ENCODE data around the gene RBFOX2.
A peak's percentile ranks its signal among the peaks of the same experiment; 100 is the strongest.
"Not testable (repeated sequence)": the region's sequence is repeated elsewhere in the genome, so short reads cannot be mapped to it uniquely, and the experiment has no call there.

Gene RBFOX2

DNA sequence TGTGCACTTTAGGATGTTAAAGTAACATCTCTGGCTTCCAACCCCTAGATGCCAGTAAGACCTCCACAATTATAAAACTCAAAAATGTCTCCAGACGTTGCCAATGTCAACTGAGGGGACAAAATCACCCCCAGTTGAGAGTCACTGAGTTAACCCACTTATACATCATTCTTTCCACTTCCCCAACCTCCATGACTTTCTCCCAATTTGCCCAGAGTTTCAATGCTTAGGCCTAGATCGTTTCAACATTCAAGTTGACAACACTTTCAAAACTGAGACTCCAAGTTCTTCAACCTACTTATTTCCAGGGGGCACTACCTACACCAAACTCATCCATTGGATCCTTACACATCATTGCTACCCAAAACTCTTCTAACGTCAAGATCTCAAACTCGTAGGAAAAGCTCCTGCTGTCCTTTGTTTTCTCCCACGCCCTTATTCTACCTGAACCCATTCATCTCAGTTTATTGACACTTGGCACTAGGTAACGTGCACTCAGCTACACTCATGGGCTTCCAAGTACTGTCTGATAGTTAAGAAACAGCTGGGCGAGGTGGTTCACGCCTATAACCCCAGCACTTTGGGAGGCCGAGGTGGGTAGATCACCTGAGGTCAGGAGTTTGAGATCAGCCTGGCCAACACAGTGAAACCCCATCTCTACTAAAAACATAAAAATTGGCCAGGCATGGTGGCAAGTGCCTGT lies 24.5 kb downstream of the RBFOX2 start:
- DNase-seq: no peak

- DNase-seq: no peak
Observed at GRCh38 chr22:36002718-36003260, 25.8 kb downstream of the RBFOX2 start.

DNA sequence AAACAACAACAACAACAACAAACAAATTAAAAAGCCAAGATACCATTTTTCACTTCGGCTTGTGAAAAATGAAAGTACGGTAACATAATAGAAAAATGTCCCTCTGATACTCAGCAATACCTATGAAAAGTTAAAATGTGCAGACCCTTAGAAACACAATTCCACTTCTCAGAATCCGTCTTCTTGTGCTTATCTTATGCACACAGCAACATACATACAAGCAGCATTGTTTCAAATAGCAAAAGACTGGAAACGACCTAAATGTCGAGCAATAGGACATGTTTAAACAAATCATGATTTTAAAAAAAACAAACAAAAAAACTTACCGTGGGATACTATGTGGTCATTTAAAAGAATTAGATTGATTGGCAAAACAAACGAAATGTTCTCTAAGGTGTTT lies 26.5 kb downstream of the RBFOX2 start:
- no peak for DNase-seq

- no peak for DNase-seq
Observed at GRCh38 chr22:35998748-35999147, 29.9 kb downstream of the RBFOX2 start.

DNA sequence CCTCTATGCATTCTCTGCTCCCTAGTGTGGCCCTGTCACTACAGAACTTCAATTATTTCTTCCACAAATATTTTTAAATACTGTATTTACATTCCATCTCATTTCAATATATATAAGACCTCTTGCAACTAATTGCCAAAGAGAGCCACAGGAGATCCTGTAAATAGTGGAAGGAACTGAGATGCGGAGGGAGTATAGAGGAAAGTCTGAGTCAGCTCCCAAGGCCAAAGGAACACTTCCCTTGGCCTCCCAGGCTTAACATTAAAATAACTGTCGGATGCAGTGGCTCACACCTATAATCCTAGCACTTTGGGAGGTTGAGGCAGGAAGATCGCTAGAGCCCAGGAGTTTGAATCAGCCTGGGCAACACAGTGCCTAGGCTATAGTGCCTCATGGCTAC lies 31.2 kb downstream of the RBFOX2 start:
- DNase-seq: no peak

- DNase-seq: no peak
Observed at GRCh38 chr22:35996596-35996995, 32.0 kb downstream of the RBFOX2 start.

- peak; percentile 91 for DNase-seq
Observed at GRCh38 chr22:35995772-35996171, 32.9 kb downstream of the RBFOX2 start.

- DNase-seq: peak; percentile 36
Observed at GRCh38 chr22:35995348-35995747, 33.3 kb downstream of the RBFOX2 start.

DNA sequence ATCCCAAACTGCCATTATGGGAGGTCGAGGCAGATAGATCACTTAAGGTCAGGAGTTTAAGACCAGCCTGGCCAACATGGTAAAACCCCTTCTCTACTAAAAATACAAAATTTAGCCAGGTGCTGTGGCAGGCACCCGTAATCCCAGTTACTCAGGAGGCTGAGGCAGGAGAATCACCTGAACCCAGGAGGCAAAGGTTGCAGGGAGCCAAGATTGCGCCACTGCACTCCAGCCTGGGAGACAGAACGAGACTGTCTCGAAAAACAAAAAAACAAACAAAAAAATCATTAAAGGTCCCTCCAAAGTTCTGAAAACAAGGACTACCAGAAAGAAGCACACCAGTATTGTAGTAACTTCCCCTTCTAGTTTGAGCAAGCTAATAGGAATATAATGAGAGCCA lies 34.9 kb downstream of the RBFOX2 start:
- not testable (repeated sequence) for DNase-seq

DNA sequence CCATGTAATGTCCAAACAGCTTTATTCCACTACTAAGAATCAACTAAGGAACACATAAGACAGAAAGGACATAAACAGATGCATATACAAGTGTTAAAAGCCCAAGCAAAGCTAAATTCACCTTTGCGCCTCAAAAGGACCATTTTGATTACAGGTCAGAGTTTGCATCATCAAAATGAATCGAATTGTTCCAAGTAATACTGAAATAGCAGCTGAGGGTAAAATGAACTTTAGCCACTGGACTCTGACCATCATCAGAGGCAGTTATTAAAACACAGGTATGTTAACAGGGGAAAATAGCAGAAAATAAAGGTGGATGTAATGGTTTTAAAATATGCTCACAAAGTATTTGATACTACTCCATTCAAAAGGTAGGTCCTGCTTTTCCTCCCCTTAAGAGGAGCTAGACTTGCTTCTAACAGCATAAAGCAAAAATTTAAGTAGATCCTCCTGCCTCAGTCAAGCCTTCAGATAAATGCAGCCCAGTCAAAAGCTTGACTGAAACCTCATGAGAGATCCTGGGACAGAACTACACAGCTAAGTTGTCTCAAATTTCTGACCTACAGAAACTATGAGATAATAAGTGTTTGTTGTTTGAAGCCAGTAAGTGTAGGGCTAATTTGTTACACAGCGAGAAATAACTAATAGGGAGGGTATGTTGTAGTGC lies 35.4 kb downstream of the RBFOX2 start:
- DNase-seq: no peak

GRCh38 chr22:35991168-35991567 lies 37.5 kb downstream of the RBFOX2 start:
- no peak for DNase-seq

DNA sequence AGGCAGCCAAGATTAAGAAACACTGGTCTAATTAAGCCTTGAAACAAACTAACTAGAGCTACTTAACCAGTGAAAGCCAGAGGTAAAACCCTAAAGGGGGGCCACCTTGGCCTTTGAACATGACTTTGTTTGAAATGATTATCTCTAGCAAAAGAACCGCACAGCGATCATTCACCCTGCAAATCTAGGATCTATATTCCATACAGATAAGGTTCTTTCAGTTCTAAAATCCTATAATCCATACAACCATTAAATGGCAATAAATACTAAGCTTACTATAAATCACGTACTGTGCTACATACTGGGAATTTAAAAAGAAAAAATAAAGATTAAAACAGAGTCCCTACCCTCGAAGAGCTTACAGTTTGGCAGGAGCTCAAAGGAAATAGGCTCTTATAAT lies 40.6 kb downstream of the RBFOX2 start:
- no peak for DNase-seq

- no peak for DNase-seq
Observed at GRCh38 chr22:35987487-35987886, 41.1 kb downstream of the RBFOX2 start.

GRCh38 chr22:35986088-35986487 lies 42.5 kb downstream of the RBFOX2 start:
- DNase-seq: no peak

DNA sequence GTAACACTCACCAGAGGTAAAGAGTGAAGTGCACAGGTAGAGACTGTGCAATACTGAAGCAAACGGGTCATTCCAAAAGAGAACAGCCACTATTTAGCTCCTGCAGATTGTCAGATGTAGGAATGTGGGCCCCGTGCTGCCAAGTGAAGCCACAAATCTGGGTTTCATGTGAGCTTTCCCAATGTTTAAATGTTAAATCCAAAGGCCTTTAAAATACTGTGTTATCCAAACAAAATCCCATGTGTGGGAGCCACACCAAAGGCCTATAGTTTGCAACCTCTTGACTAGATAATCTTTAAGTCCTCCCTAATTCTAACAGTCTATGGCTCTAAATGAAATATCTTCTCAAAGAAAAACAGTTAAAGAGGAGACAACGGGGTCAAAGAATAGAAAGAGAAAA lies 43.3 kb downstream of the RBFOX2 start:
- no peak for DNase-seq

DNA sequence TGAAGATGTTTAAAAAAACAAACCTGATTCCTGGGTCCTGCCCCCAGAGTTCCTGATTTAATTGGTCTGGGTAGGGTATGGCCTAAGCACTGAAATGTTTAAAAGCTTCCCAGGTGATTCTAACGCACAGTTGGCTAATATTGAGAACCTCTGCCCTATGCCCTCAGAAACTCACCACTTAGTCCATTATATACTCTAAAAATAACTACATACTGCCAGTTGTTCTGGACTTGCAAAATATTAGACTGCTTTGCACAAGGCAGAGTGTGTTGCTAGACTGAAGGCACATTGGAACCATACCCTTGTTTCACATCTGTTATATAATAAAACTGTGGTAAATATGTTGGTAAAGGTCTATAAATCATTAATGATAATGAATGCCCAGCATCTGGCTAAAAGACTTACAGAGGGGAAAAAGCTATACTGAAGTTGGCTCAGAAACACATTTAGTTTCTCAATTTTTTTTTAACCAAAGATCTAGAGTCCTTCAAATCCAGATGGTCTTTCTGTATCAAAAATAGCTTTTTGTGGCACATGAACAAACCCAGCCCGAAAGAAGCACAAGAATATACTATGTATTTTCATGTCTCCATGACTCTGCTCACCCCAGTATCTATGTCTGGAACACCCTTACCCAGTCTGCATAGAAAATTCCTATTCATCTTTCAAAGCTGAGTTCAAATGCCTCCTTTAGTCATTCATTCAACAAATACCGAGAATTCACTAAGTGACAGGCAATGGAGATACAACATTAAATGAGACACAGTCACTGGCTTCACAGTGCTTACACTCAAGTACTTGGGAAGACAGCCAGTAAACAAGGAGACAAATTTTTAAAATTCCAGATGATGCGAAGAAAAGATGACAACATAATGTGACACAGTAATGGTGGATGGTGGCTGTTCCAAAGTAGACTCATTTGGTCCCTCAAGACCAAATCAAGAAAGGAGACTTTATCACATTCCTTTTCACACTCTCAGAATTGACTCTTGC lies 44.1 kb downstream of the RBFOX2 start:
- DNase-seq: no peak

GRCh38 chr22:35981900-35982299 lies 46.7 kb downstream of the RBFOX2 start:
- DNase-seq: no peak

DNA sequence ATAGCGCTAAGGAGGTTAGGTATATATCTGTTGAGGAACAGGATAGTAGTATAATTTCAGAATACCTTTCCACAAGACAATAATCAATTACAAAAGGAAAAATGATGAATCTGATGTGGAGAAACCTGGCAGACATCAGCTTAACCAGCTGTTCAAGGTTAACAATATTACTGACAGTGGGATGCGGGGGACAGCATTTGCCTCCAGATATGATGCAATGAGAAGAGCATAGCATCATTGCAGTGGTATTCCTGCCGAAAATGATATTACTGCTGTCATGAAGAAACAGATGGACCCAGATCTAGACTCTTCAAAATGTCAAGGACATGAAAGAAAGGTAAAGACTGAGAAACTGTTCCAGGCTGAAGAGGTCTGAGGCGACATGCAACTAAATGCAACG lies 49.7 kb downstream of the RBFOX2 start:
- DNase-seq: no peak

- no peak for DNase-seq
Observed at GRCh38 chr22:35978201-35978600, 50.4 kb downstream of the RBFOX2 start.

GRCh38 chr22:35977136-35977535 lies 51.5 kb downstream of the RBFOX2 start:
- no peak for DNase-seq

GRCh38 chr22:35973388-35973787 lies 55.2 kb downstream of the RBFOX2 start:
- DNase-seq: no peak

DNA sequence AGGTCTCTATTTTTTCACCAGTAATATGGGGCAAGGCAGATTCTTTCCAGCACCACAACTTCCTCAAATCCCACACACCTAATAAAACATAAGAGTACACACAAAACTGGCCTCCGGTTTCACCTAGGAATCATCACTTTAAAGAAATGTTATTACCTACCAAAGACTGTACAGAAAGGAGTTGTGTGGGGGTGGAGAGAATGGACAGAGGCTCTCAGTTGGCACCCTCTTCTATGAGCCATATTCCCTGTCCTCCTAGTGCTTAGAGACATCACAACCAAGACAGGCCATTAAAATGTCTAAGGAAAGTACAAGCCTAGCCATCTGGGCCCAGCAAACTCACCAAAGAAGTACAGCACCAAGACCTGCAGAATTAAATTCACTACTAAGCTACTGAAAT lies 56.1 kb downstream of the RBFOX2 start:
- DNase-seq: no peak

GRCh38 chr22:35971456-35972119 lies 57.0 kb downstream of the RBFOX2 start:
- peak; percentile 87 for DNase-seq
